T-helper 9 cell (primary cell): Measurements from ENCODE around the gene MBD5.

Experiments used
- DNase-seq: peaks from one replicate; pipeline ENCODE4 v3.0.0-alpha.2; 2020

Gene MBD5

DNA sequence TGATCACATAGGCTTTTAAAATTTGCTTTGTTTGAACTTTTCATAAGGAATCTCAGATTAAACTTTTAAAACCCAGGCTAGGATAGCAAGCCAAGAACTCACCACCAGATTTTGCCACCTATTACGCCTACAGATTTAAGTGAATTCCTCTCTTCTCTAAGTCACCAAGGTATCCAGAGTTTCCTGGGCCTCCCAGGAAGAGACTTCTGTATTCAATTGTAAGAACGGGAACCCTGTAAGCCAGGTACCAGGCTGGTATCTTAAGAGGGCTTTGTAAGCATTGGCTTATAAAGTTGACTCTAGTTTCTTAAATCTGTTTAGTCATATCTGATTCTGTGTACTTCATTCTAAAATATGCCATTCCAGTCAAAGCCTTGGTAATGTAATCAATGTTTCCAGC lies 285.1 kb downstream of the MBD5 start:
- DNase-seq, result no peak

DNA sequence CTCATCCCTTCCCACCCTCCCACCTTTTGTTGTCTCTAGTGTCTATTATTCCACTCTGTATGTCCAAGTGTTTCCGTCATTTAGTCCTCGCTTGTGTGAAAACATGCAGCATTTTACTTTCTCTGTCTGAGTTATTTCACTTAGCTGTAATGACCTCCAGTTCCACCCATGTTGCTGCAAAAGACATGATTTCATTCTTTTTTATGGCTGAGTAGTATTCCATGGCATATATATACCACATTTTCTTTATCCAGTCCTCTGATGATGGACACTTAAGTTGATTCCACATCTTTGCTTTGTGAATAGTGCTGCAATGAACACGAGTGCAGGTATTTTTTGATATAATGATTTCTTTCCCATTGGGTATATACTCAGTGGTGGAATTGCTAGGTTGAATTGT lies 296.7 kb downstream of the MBD5 start:
- no peak for DNase-seq

DNA sequence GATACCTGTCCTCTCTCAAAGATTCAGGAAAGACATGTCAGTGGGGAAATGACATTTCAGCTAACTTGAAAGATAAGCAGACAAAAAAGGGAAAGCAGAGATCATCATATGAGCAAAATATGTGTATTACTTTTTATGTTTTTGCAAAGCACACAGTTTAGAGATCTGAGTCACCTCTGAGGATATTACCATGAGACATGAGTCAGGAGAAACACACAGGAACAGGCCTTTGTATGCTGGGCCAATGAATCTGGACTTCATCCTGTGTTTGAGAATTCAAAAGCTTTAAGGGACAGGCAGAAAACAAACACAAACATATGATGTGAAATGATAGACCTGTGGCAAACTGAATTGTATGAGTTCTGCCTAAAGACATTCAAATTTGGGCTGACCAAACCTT lies 317.6 kb downstream of the MBD5 start:
- no peak for DNase-seq

DNA sequence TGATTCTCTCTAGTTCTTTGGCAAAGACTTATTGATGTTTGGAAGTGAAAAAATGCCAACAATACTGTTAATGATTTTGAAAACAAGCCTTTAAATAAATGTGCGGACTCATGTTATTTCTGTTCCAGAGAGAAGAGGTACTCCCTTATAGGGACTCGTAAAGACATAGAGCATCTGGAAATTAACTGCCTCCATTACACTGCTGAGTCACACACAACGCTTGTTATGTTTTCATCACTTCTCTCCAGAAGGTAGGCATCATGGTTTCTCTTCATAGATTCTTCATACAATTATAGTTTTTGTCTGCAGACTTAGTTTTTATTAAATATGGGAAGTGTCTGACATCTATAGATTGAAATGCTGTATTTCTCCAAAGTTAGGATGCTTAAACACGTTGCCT lies 321.2 kb downstream of the MBD5 start:
- DNase-seq, result no peak

DNA sequence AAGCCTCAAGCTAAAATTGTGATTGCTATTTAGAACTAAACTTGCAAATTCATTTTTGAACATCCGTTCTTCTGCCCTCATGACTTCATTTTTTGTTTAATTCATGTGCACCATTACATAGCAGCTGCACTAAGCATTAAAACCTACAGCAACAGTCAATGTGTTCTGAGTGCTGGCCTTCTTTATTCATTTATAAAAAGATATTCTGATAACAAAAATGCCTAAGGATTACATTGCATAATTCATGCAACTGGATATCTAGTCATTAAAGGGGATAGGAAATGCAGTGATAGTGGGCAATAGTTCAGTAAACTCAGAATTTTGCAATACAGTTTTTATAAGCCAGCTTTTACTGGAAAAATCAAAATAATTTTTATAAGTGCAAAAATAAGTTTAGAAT lies 329.3 kb downstream of the MBD5 start:
- no peak for DNase-seq

DNA sequence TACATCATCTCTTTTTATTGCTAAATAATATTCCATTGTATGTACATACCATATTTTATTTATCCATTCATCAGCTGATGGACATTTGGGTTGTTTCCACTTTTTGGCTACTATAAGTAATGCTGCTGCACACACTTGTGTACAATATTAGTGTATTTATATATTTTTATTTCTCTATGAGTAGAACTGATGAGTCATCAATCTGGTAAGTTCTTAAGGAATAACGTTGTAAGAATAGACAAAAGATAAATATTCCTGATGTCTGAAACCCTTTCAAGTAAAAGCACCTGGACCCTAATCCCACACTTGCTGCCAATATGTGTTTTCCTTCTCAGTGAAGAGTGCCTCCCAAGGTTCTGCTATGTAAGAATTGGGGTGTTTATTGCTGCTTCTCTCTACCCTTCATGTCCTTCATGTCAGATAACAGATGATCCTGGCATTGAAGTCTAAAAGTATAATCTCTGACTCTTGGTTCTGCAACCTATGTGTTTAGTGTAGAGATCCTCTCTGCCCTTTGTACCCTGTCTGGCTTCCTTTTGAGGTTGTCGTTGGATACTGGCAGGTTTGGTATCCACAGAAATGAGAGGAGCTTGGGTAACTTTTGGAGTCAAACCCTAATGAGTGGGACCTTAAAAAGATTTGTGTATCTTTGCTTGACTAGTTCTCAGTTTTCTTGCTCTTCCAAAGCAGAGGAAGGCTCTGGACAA lies 330.7 kb downstream of the MBD5 start:
- no peak for DNase-seq

DNA sequence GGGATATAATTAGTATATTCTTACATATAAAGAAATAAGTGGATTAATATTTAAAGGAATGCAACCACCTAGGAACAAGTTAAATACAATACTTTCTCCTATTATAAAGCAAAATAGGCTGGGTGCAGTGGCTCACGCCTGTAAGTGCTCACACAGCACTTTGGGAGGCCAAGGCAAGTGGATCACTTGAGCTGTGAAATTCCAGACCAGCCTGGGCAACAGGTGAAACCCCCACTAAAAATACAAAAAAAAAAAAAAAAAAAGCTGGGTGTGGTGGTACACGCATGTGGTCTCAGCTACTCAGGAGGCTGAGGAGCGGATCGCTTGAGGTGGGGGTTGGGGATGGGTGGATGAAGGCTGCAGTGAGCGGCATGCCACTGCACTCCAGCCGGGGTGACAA lies 337.5 kb downstream of the MBD5 start:
- DNase-seq, result no peak

DNA sequence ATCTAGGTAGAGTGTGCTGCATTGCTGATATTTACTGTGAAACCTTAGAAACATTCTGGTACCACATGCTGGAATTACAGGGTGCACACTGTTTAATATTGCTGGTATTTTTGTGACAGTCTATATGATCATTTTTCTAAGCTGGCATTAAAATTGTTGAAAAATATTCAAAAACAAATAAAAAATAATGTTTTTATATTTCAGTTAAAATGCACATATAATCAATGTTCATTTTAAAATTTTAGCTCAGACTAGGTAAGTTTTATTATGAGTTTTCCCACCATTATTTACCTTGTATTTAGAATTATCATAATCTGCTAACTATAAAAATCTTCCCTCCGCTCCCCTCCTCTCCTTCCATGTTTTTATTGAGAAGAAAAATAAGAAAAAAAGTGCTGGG lies 339.8 kb downstream of the MBD5 start:
- no peak for DNase-seq

DNA sequence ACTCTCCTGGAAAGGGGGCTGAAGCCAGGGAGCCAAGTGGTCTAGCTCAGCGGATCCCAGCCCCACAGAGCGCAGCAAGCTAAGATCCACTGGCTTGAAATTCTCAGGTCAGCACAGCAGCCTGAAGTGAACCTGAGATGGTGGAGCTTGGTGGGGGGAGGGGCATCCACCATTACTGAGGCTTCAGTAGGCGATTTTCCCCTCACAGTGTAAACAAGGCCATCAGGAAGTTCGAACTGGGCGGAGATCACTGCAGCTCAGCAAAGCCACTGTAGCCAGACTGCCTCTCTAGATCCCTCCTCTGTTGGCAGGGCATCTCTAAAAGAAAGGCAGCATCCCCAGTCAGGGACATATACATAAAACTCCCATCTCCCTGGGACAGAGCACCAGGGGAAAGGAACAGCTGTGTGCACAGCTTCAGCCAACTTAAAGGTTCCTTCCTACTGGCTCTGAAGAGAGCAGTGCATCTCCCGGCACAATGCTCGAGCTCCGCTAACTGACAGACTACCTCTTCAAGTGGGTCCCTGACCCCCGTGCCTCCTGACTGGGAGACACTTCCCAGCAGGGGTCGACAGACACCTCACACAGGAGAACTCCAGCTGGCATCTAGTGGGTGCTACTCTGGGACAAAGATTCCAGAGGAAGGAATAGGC lies 341.4 kb downstream of the MBD5 start:
- no peak for DNase-seq

DNA sequence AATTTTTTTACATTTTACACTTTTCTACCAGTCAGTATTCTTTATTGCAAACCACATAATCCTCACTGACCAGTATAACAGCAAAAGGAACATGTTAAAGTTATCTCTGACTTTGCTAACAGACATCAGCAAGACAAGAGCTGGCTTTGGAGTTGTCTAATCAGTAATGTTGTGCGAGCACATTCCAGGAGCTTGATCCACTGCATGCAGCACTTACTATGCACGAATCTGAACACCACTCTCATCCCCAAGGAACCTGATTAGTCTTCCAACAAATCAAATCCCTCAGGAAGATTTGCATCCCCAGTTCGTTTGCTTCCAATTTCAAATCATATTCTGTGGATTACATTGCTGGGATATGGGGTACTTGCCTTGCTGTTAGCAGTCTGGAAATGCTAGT lies 354.3 kb downstream of the MBD5 start:
- DNase-seq, result no peak

DNA sequence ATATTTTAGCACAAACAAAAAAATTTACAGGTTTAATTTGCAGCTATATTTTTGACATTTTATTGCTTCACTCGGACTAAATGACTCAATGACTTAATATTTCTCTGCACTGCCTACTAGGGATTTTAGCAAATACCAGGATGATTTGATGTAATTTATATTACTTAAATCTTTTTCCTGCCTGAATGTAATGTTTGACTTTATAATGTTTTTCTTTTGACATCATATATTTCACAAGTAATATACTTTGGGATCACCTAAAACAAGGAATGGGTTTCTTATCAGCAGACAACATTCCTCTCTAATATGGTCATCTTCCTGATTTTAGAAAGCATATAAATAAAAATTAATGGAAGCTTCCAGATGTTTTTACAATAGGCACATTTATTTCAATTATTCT lies 370.4 kb downstream of the MBD5 start:
- DNase-seq, result no peak

DNA sequence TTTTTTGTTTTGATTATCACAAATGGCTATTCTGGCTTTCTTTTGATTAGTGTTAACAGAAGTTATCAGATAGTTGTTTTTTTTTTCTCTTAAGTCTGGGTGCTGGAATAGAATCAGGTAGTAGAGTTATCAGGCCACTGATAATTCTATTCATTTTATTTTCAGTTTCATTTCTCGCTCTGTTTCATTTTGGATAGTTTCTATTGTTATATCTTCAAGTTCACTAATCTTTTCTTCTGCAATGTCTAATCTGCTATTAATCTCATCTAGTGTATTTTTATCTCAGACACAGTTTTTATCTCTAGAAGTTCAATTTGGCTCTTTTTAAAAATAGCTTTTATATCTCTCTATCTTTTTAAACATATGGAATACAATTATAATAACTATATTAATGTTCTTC lies 381.9 kb downstream of the MBD5 start:
- no peak for DNase-seq

DNA sequence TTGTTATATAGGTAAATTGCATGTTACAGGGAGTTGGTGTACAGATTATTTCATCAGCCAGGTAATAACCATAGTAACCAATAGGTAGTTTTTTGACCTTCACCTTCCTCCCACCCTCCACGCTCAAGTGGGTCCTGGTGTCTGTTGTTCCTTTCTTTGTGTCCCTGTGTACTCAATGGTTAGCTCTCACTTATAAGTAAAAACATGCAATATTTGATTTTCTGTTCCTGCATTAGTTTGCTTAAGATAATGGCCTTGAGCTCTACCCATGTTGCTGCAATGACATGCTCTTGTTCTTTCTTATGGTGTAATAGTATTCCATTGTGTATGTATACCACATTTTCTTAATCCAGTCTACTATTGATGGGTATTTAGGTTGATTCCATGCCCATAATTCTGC lies 390.0 kb downstream of the MBD5 start:
- no peak for DNase-seq

DNA sequence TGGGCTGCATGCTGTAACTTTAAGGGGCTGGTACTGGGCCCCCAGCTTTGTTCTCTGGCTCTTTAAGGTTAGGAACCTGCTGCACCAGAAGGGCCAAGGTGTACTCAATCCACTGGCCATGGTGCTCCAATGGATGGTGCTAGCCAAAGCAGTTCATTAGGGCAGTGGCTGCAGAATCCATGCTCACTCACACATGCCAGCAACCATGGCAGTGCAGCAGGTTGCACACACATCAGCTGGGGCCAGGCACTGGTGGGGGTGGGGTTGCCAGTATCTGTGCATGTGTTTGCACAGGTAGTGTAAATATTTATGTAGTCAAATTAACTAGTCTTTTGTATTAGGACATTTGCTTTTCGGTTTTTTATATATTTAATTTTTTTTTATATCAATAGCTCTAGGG lies 395.4 kb downstream of the MBD5 start:
- DNase-seq, result no peak

DNA sequence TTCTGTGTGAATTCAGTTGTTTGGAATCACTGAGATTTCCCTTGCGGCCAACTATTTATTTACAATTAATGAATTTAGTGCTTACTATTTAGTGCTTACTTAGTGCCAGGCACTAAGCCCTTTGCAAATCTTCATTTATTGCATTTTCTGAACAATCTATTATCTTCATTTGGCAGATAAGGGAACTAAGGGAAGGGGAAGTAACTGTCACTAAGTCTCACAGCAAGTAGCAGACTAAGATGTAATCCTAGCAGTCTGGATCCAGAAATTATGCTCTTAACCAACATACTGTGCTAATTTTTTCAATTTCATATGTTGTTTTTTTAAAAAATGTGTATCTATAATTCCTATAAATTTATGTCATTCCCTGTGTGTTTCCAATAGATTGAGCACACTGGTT lies 409.2 kb downstream of the MBD5 start:
- no peak for DNase-seq

DNA sequence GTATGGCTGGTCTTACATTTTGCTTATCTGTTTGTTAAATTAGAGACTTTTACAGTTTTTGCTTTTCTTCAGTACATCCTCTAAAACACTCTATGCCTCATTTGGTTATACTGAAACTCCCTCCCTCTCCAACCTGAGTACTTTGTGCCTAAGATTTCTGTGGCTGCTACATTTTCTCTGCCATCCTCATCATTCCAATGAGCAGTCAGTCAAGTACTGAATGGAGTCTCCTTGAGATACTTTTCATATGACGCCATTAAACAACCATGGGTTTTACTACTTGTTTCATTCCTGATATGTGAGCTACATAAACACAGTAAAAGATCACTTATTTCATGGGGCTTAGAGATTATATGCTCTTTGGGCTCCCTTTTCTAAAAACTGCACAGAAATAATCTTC lies 427.0 kb downstream of the MBD5 start:
- no peak for DNase-seq

DNA sequence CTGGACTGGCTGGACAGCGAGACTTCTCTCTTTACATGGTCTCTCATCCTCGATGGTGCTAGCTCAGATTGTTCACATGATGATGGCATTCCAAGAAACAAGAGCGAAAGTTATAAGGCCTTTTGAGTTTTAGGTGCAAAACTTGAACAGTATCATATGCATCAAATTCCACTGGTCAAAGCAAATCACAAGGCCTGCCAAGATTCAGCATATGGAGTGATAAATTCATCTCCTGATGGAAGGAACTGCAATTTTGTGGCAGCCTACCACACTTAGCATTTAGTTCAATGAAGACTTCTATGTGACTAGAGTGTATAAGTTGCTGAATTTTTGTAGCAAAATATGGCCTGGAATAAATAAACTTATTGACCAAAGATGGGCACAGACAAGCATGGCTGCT lies 429.6 kb downstream of the MBD5 start:
- no peak for DNase-seq

DNA sequence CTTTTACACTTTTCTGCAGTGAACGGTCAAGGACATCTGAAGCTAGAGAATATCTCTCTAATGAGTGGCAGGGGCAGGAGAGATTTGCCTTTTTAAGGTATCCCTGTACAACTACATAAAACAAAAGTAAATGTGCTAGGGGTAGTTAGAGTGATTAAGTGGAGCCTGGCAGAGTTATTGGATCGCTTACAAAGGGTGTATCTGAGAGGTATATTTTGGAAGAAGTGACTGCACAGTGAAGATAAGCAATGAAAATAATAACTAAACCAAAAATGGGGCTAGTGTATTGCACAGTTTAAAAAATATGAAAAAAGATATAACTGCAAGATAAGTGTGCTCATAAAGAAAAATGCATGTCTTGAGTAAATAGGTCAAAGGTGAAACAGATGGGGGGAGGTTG lies 430.2 kb downstream of the MBD5 start:
- no peak for DNase-seq

DNA sequence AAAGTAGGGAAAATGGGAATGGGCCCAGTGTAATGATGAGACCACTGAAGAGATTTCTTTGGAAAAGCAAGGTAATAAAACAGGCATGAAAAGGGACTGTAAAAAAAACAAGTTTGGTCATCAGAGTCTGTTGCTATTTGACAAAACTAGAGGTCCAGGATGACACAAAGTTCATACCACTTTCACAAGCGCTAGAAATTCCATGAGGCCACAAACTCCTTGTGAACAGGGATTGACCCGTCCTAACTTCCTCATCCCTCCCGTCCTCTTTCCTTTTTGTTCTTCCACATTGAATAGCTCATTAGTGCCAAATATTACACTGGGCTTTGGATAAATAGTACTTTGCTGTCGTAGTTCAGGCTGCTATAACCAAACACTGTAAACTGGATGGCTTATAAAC lies 434.9 kb downstream of the MBD5 start:
- DNase-seq, result no peak

DNA sequence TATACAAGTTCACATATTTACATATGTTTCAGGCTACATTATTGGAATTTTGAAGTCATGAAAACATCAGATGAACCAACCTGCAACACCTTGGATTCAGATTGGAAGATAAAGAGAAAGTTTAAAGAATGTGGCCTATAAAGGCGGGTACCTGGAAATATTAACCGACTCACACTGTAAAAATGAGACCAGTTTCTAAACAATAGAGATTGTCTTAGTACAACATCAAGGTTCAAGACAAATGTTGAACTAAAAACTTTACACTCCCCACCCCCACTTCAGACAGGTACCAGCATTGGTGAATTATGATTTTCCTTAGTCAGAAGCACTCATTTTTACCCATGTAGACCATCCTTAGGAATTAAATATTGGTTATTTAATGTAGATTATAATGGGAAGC lies 437.3 kb downstream of the MBD5 start:
- DNase-seq, result no peak

DNA sequence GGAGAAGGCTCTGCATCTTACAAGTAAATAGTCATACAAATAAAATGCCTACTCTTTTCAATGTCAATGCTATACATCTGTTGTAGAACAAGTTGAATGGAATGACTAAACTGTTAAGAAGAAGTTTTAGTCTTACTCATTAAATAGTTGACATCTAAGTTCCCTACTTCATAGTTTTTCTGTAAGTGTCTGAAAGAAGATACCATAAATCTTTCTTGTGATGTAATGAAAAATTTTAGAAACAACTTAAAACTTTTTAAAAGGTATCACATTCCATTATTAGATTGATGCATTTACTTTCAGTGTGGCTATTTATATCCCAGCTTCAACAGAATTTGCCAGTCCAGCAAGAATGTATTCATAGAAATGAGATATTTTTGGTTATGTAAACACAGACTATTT lies 438.5 kb downstream of the MBD5 start:
- DNase-seq, result no peak

DNA sequence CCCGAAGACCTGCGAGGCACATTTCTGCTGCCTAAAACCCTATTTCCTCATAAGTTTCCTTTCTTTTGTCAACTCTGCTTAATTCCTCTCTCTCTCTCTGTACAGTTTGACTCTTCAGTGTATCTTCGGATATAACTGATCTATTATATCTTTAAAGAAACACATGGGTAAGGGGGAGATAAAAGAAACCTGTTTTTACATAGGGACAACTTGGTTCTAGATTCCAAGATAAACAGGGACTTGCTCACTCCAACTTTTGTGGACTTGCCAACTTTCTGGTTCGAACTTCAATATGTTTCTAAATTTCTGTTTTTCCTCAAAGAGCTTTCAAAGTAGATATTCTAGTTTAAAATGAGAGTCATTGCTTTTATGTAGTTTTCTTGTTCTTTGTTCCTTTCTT lies 441.0 kb downstream of the MBD5 start:
- DNase-seq, result no peak

DNA sequence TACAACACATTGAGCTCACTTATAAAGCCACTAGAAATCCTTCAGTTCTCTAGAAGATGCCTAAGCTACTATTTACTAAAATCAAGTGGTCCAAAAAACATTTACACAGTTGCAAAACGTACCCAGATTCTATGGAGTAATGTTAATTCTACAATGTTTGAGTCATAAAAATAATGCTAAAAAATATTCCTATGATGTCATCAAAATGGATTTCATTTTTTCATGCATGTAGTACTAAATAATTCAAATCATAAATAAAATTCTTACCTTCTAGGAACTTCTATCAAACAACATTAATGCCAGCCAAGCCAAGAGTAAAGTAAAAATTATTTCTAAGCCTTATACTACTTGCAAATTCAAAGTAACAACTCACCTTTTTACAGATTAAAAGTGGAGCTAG lies 454.7 kb downstream of the MBD5 start:
- no peak for DNase-seq

DNA sequence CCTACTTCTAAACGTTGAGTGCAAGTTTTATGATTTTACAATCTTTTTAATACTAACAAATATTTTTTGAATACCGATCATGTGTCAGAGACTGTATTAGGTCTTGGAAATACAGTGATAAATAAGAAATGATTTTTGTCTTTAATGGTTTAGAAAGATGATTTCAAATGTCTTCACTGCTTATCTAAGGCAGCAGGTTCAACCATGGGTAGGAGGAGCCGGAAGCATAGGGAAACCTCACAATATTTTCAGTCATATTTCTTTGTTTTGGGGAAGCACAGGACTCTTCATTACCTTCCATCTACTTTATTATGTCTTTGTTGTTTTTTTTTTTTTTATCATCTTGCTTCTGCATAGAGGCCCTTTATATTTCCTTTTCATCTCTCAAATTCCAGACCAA lies 458.5 kb downstream of the MBD5 start:
- no peak for DNase-seq

DNA sequence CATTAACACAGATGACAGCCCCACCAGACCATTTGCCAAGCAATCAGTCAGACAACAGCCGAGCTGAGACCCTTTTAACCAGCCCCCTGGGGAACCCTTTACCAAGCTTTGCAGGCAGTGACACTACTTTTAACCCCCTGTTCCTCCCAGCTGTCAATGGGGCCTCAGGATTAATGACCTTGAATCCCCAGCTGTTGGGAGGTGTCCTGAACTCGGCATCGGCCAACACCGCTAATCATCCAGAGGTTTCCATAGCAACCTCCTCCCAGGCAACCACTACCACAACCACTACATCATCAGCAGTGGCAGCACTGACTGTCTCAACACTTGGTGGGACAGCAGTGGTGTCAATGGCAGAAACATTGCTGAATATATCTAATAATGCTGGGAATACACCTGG lies 462.8 kb downstream of the MBD5 start:
- no peak for DNase-seq
